ENCODE measurements around the gene GOLGA6C.

DNA sequence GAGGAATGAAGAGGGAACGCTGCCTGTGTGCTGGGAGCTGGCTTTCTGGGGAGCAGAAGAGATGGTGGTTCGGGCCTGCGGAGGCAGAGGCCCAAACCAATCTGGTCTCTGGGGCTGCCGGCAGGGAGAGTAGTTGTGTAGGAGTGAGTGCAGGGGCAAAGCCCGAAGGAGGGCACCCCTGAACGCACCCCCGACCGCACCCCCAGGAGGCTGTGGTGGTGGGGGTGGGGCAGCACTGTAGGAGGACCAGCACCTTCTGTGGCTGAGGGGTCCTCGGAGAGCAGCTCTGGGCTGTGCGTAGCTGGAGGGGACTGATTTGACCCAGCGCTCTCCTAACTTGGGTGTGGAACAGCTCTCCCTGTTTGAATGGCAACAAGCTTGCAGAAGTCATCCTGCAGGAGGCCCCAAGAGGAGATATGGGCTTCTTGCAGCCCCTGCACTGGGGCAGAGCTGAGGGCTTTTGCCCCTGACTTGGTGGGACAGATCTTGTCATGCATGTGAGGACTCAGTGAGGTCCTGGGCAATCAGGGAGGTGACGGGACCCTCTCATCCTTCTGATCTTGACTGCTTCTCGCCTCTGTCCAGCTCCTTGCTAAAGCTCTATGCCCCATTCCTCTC, 30.4 kb upstream of the GOLGA6C start:
- TF ChIP-seq GATA2 (IDR thresholded peaks at IDR 0.05; ENCODE audit: low read depth, low read length) (no peak), GATA3 (IDR thresholded peaks at IDR 0.05; ENCODE audit: low read depth, low read length) (no peak)

Measured in SH-SY5Y (cell line).